K562 (cell line): ENCODE data around the gene NMB. TPM values are rescaled to one million over a fixed set of nuclear protein-coding genes. Genes with fewer than 3 reads are reported as not detected.
"Not testable (repeated sequence)": the region's sequence is repeated elsewhere in the genome, so short reads cannot be mapped to it uniquely, and the experiment has no call there.

Experiments used
- ATAC-seq: fragments of 200-7000 bp; cut with Tn5 transposase; 3 replicates; pipeline ENCODE4 v1.9.1; 2020; ENCODE audit warnings: moderate library complexity
- BruUV-seq: library from RNA; stranded (reverse); fragments of 400-500 nt; replicated peaks from 2 replicates; lab custom pipeline; 2021; lab: Mats Ljungman, UMichigan
- CTCF ChIA-PET: fragments of 300-600 bp; formaldehyde crosslinking; extraction: SDS; loops from one replicate; lab custom pipeline; 2021; ENCODE audit warnings: low intra/inter-chr PET ratio; lab: Yijun Ruan, JAX
- POLR2A ChIA-PET: fragments of 300-600, 350-650 bp; sonication (Branson Sonifier 250); formaldehyde crosslinking; extraction: SDS; loops from one replicate; lab custom pipeline; 2021; ENCODE audit warnings: antibody characterized with exemption, inconsistent platforms; lab: Yijun Ruan, JAX
- DNase-seq, 4 experiments: peaks; one replicate each; pipeline versions ENCODE4 v3.0.0 to v3.0.0-alpha.2; 2011 to 2018; ENCODE audit warnings: low spot score in 3 of 4, mixed read lengths in 3 of 4; ENCODE audit errors: extremely low read depth in 1 of 4
- FAIRE-seq: peaks from 2 replicates; lab custom pipeline; 2011; peaks lifted over from hg19 to GRCh38; lab: Jason Lieb, UNC
- H2AFZ ChIP-seq: 2 replicates; pipeline ENCODE4 v1.6.0; 2011; ENCODE audit warnings: low read depth, low read length, control low read depth, inconsistent platforms
- H3K27ac ChIP-seq: fragments of 200-600 bp; 3 replicates; pipeline ENCODE4 v1.8.0; 2011; ENCODE audit warnings: low read depth, mild to moderate bottlenecking, control low read depth, inconsistent platforms, low read length, moderate library complexity, mixed read lengths; ENCODE audit errors: extremely low read depth
- H3K27me3 ChIP-seq, 2 experiments: fragments of 300-600 bp in 1 of 2; 2 replicates in 1 of 2; 3 replicates in 1 of 2; pipeline versions ENCODE4 v1.6.0 to v1.8.0; 2011; ENCODE audit warnings: inconsistent platforms in 2 of 2, low read length in 2 of 2, mild to moderate bottlenecking in 1 of 2, mixed read lengths in 1 of 2, moderate library complexity in 1 of 2; ENCODE audit not compliant: control insufficient read depth in 2 of 2, insufficient read depth in 2 of 2
- H3K36me3 ChIP-seq: fragments of 300-600 bp; 3 replicates; pipeline ENCODE4 v1.8.0; 2011; ENCODE audit warnings: mild to moderate bottlenecking, low read length, inconsistent platforms; ENCODE audit not compliant: control insufficient read depth, insufficient read depth
- H3K4me1 ChIP-seq, 2 experiments: fragments of 200-600 bp in 1 of 2; replicated peaks in 1 of 2; 2 replicates in 1 of 2; 3 replicates in 1 of 2; pipeline versions ENCODE4 v1.5.1 to v1.8.0; 2011; ENCODE audit warnings: inconsistent platforms in 2 of 2, low read length in 2 of 2, mild to moderate bottlenecking in 1 of 2, mixed read lengths in 1 of 2, moderate library complexity in 1 of 2; ENCODE audit not compliant: control insufficient read depth in 2 of 2, insufficient read depth in 2 of 2
- H3K4me2 ChIP-seq: 2 replicates; pipeline ENCODE4 v1.6.1; 2011; ENCODE audit warnings: low read length, control low read depth, inconsistent platforms, mixed read lengths; ENCODE audit not compliant: insufficient read depth
- H3K4me3 ChIP-seq: fragments of 200-600 bp; sonication (generic), shearing (Covaris generic); 2 replicates; pipeline ENCODE4 v1.5.1; 2016; ENCODE audit warnings: control low read depth, inconsistent platforms
- H3K79me2 ChIP-seq: fragments of 200-600 bp; 3 replicates; pipeline ENCODE4 v1.8.0; 2011; ENCODE audit warnings: low read length, inconsistent platforms; ENCODE audit not compliant: control insufficient read depth, insufficient read depth
- H3K9ac ChIP-seq, 2 experiments: 2 replicates each; pipeline versions ENCODE4 v1.6.0 to v1.6.1; 2011; ENCODE audit warnings: low read depth in 2 of 2, low read length in 2 of 2, control low read depth in 1 of 2, inconsistent platforms in 1 of 2, mild to moderate bottlenecking in 1 of 2, mixed read lengths in 1 of 2; ENCODE audit not compliant: insufficient read depth in 1 of 2
- H3K9me1 ChIP-seq: one replicate; pipeline ENCODE4 v1.6.0; 2011; ENCODE audit warnings: inconsistent platforms, mild to moderate bottlenecking, low read length, moderate library complexity; ENCODE audit not compliant: control insufficient read depth, insufficient read depth
- H3K9me3 ChIP-seq: replicated peaks from 2 replicates; pipeline ENCODE4 v1.5.1; 2011; ENCODE audit warnings: low read depth, low read length, inconsistent platforms; ENCODE audit not compliant: control insufficient read depth, insufficient read depth
- H4K20me1 ChIP-seq: replicated peaks from 2 replicates; pipeline ENCODE4 v1.6.1; 2011; ENCODE audit warnings: low read length, inconsistent platforms, mixed read lengths; ENCODE audit not compliant: control insufficient read depth, insufficient read depth
- RFX7 ChIP-seq: fragments of 250-450 bp; sonication (Bioruptor Pico); IDR thresholded peaks from 2 replicates; pipeline ENCODE4 v1.5.1; 2021; ENCODE audit warnings: mild to moderate bottlenecking
- ZBTB9 ChIP-seq: fragments of 450-650 bp; formaldehyde crosslinking; IDR thresholded peaks from 2 replicates; pipeline ENCODE4 v1.4.0; 2020; ENCODE audit warnings: mild to moderate bottlenecking, moderate library complexity
- ZNF121 ChIP-seq: sonication (generic); formaldehyde crosslinking; conservative IDR thresholded peaks from 2 replicates; pipeline ENCODE4 v1.8.0; 2022; ENCODE audit warnings: missing genetic modification reagents
- WGBS: fragments of 100-300 bp; shearing (Covaris generic); methylation state at CpG from one replicate; pipeline ENCODE4 v1.1.6; 2016; ENCODE audit warnings: low coverage, mixed read lengths; ENCODE audit not compliant: insufficient coverage; ENCODE audit errors: missing lambda C conversion rate; 5-methylcytosine and 5-hydroxymethylcytosine counted together
- in situ Hi-C: fragments of 300-500 bp; cut with MboI; formaldehyde crosslinking; loops from 4 replicates; pipeline ENCODE4 v1.15.0; 2018; ENCODE audit warnings: inconsistent platforms, mixed read lengths
- intact Hi-C: fragments of 100-400 bp; cut with micrococcal nuclease; formaldehyde crosslinking; loops from 2 replicates; pipeline ENCODE4 v1.14.2; 2022
- polyA plus RNA-seq, 8 experiments: library from polyadenylated mRNA; depleted of rRNA in 4 of 8; stranded (reverse) in 5 of 8; unstranded in 3 of 8; fragments of >200 nt; fragmentation: Nextera tagmentation in 2 of 8; fragmentation: Illumina TruSeq in 1 of 8; extraction: Ambion mirVana in 2 of 8; extraction: Trizol in 1 of 8; gene quantifications; 2 replicates each; pipeline versions ENCODE4 v1.2.1 to v1.2.3, GENCODE V29; 2011 to 2014; ENCODE audit warnings: inconsistent platforms in 1 of 8, missing spikeins in 1 of 8
- total RNA-seq, 7 experiments: library from RNA; depleted of rRNA in 6 of 7; stranded (reverse); fragments of >200 nt in 6 of 7; fragmentation: Illumina TruSeq in 2 of 7; extraction: Trizol in 2 of 7; gene quantifications; 2 replicates each; pipeline versions ENCODE4 v1.2.1 to v1.2.3, GENCODE V29; 2011 to 2021; ENCODE audit warnings: low replicate concordance in 1 of 7

The NMB gene
- total and polyA plus RNA-seq, 9 of the 15 experiments (the other 6 are each of a cell fraction or from before 2014, with no cell fraction given): 0.06 to 0.16 (median 0.09) TPM; not detected in 5

DNA sequence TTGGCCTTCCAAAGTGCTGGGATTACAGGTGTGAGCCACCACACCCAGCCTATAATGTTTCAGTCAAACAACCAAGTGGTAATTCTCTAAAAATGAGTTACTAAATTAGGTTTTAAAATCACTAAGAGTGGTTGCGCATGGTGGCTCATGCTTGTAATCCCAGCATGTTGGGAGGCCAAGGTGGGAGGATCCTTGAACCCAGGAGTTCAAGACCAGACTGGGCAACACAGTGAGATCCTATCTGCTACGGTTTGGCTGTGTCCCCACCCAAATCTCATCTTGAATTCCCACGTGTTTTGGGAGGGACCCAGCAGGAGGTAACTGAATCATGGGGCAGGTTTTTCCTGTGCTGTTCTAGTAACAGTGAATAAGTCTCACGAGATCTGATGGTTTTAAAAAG lies 31.9 kb upstream of the NMB start:
- in situ Hi-C loops: no loop called here
- Histone ChIP-seq H3K27ac (no peak overlapping the region), H3K4me2 (no peak overlapping the region), H3K9me3 (no peaks in the 10 kb centered on the region), H3K79me2 (peaks cover 49% of the 10 kb centered on the region), H3K9me1 (no peaks in the 10 kb centered on the region), H3K27me3 (no peaks in the 10 kb centered on the region), H3K4me3 (no peak overlapping the region), H4K20me1 (no peaks in the 10 kb centered on the region), H3K36me3 (peaks cover 68% of the 10 kb centered on the region)
- CTCF ChIA-PET: no interaction called here
- BruUV-seq: no TSS peak
- TF ChIP-seq ZBTB9 (CRISPR knock-in tag) (no peak), ZNF121 (CRISPR knock-in tag) (peak; percentile 96), RFX7 (CRISPR knock-in tag) (no peak)
- TF ChIP-seq, all 486 proteins: peak for 1
- DNase-seq: no peak
- H2AFZ ChIP-seq: no peak overlapping the region
- WGBS: 81% methylated on average over 4 of the region's 4 CpGs
- H3K9ac ChIP-seq: no peak overlapping the region
- no peak for FAIRE-seq
- no peak for ATAC-seq
- intact Hi-C loops: no loop called here
- H3K4me1 ChIP-seq: peaks cover 0 to 3% of the 10 kb centered on the region in 2 experiments; a peak in 1 of 5 replicates
- POLR2A ChIA-PET: no interaction called here

- H3K27ac ChIP-seq, in situ Hi-C loops, BruUV-seq, H2AFZ ChIP-seq, DNase-seq, H3K4me2 ChIP-seq, H3K9ac ChIP-seq, FAIRE-seq, H3K9me1 ChIP-seq, H3K27me3 ChIP-seq, intact Hi-C loops, H4K20me1 ChIP-seq, ATAC-seq, H3K4me1 ChIP-seq, H3K9me3 ChIP-seq, POLR2A ChIA-PET, H3K4me3 ChIP-seq, CTCF ChIA-PET: not testable (repeated sequence)
- H3K36me3 ChIP-seq: peaks cover 88% of the 10 kb centered on the region
- peaks cover 19% of the 10 kb centered on the region for H3K79me2 ChIP-seq
- WGBS: 92% methylated on average over 7 of the region's 7 CpGs
Measured at GRCh38 chr15:84686446-84686845, 28.4 kb upstream of the NMB start.
